Neural cell (in vitro differentiated cells): ENCODE measurements around the gene APCDD1. TPM values are rescaled to one million over a fixed set of nuclear protein-coding genes. Genes with fewer than 3 reads are reported as not detected.

ENCODE experiments used
- H2AFZ ChIP-seq: fragments of 200-600, 300-800 bp; sonication (generic), shearing (Covaris generic); 2 replicates; pipeline ENCODE4 v1.6.0; 2014; ENCODE audit warnings: low read depth, mild to moderate bottlenecking, antibody characterized with exemption, low read length, moderate library complexity
- H3F3A ChIP-seq: fragments of 200-600 bp; shearing (Covaris generic); 2 replicates; pipeline ENCODE4 v1.6.1; 2016; ENCODE audit warnings: mild to moderate bottlenecking, moderate library complexity, mixed read lengths, antibody characterized with exemption, low read length; ENCODE audit not compliant: insufficient read depth, poor library complexity, severe bottlenecking
- H3K27ac ChIP-seq: fragments of 200-600, 300-800 bp; sonication (generic), shearing (Covaris generic); 2 replicates; pipeline ENCODE4 v1.5.1; 2014; ENCODE audit warnings: mild to moderate bottlenecking, low read length, moderate library complexity
- H3K27me3 ChIP-seq: fragments of 300-800, 200-600 bp; sonication (generic), shearing (Covaris generic); 2 replicates; pipeline ENCODE4 v1.6.0; 2014; ENCODE audit warnings: mild to moderate bottlenecking, low read depth, low read length, moderate library complexity; ENCODE audit not compliant: insufficient read depth
- H3K36me3 ChIP-seq: fragments of 300-800, 200-600 bp; sonication (generic), shearing (Covaris generic); 2 replicates; pipeline ENCODE4 v1.5.1; 2014; ENCODE audit warnings: mild to moderate bottlenecking, antibody characterized with exemption, low read length, moderate library complexity; ENCODE audit not compliant: insufficient read depth
- H3K4me2 ChIP-seq: fragments of 300-800, 200-600 bp; sonication (generic), shearing (Covaris generic); 2 replicates; pipeline ENCODE4 v1.6.0; 2014; ENCODE audit warnings: mild to moderate bottlenecking, low read length
- H3K4me3 ChIP-seq: fragments of 300-800, 200-600 bp; sonication (generic), shearing (Covaris generic); 2 replicates; pipeline ENCODE4 v1.5.1; 2014; ENCODE audit warnings: mild to moderate bottlenecking, low read length, moderate library complexity
- H3K79me2 ChIP-seq: fragments of 200-600 bp; shearing (Covaris generic); replicated peaks from 2 replicates; pipeline ENCODE4 v1.6.0; 2014; ENCODE audit warnings: mild to moderate bottlenecking, low read length, moderate library complexity; ENCODE audit not compliant: insufficient read depth
- H3K9ac ChIP-seq: fragments of 300-800, 200-600 bp; sonication (generic), shearing (Covaris generic); 2 replicates; pipeline ENCODE4 v1.6.1; 2016; ENCODE audit warnings: mild to moderate bottlenecking, low read length, mixed read lengths
- H3K9me2 ChIP-seq: fragments of 200-600 bp; shearing (Covaris generic); 2 replicates; pipeline ENCODE4 v1.6.1; 2016; ENCODE audit warnings: mild to moderate bottlenecking, low read length, mixed read lengths; ENCODE audit not compliant: insufficient read depth
- H3K9me3 ChIP-seq: fragments of 200-600, 300-800 bp; sonication (generic), shearing (Covaris generic); 2 replicates; pipeline ENCODE4 v1.6.1; 2016; ENCODE audit warnings: mild to moderate bottlenecking, mixed run types, low read length, moderate library complexity, mixed read lengths
- H4K20me1 ChIP-seq: fragments of 200-600 bp; shearing (Covaris generic); 2 replicates; pipeline ENCODE4 v1.6.1; 2016; ENCODE audit warnings: mild to moderate bottlenecking, mixed run types; ENCODE audit not compliant: insufficient read depth
- EP300 ChIP-seq: fragments of 450-650 bp; conservative IDR thresholded peaks from 2 replicates; pipeline ENCODE4 v1.6.1; 2014; ENCODE audit warnings: antibody characterized with exemption, mild to moderate bottlenecking, moderate library complexity; ENCODE audit not compliant: poor library complexity, severe bottlenecking
- EZH2 ChIP-seq: fragments of 200-600, 300-800 bp; shearing (Covaris generic), sonication (generic); IDR thresholded peaks from 2 replicates; pipeline ENCODE4 v1.6.1; 2014; ENCODE audit warnings: antibody characterized with exemption, low read length, borderline replicate concordance, mild to moderate bottlenecking; ENCODE audit not compliant: insufficient read depth, poor library complexity, severe bottlenecking
- MXI1 ChIP-seq: fragments of 450-650 bp; conservative IDR thresholded peaks from 2 replicates; pipeline ENCODE4 v1.6.1; 2014; ENCODE audit warnings: antibody characterized with exemption, mild to moderate bottlenecking; ENCODE audit not compliant: poor library complexity, severe bottlenecking
- POLR2AphosphoS5 ChIP-seq: IDR thresholded peaks from 2 replicates; pipeline ENCODE4 v1.6.1; 2012
- RAD21 ChIP-seq: fragments of 450-650 bp; conservative IDR thresholded peaks from 2 replicates; pipeline ENCODE4 v1.6.1; 2014; ENCODE audit warnings: antibody characterized with exemption, mild to moderate bottlenecking, moderate library complexity
- SMC3 ChIP-seq: fragments of 450-650 bp; conservative IDR thresholded peaks from 2 replicates; pipeline ENCODE4 v1.6.1; 2014; ENCODE audit warnings: antibody characterized with exemption, mild to moderate bottlenecking, moderate library complexity; ENCODE audit not compliant: poor library complexity
- TAF1 ChIP-seq: IDR thresholded peaks from 2 replicates; pipeline ENCODE4 v1.6.1; 2012; ENCODE audit warnings: low read depth
- polyA plus RNA-seq: library from polyadenylated mRNA; depleted of rRNA; stranded (reverse); fragments of >200 nt; gene quantifications from 2 replicates; pipeline ENCODE4 v1.2.3, GENCODE V29; 2014
- TF ChIP-seq, protein P1 (sequence below): IDR thresholded peaks from 2 replicates; pipeline ENCODE4 v1.6.1; 2012; ENCODE audit warnings: borderline replicate concordance
- TF ChIP-seq, protein P2 (sequence below): fragments of 450-650 bp; IDR thresholded peaks from 2 replicates; pipeline ENCODE4 v1.5.1; 2014; ENCODE audit warnings: antibody characterized with exemption, mild to moderate bottlenecking, moderate library complexity; ENCODE audit not compliant: poor library complexity, severe bottlenecking

Gene APCDD1
- polyA plus RNA-seq, 1 donor from 2014 or later, result 0.58 TPM

DNA sequence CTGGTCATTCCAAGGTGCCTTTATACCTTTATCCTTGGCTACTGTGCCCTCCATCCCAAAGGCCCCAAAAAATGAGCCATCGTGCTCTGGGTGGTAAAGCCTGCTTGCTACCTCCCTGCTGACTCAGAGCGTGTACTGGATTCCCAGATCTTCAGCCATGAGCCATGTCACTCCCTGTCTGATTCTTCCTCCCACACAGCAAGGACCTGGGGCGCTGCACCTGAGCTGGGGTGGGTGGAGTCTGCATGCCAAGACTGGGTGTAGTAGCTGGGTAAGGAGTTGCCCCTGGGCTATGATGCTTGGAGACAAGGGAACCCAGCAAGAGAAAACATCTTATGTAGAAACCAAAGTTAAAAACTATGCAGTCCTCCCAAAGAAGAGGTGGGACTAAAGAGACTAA lies 37.2 kb upstream of the APCDD1 start:
- no peaks in the 10 kb centered on the region for H3K79me2 ChIP-seq
- no peak overlapping the region for H3K4me3 ChIP-seq
- H3K9me3 ChIP-seq, result no peaks in the 10 kb centered on the region
- no peaks in the 10 kb centered on the region for H3K9me2 ChIP-seq
- H4K20me1 ChIP-seq, result no peaks in the 10 kb centered on the region
- H3K36me3 ChIP-seq, result no peaks in the 10 kb centered on the region
- no peak overlapping the region for H3K27ac ChIP-seq
- no peak for TF ChIP-seq EP300
- TF ChIP-seq MXI1, result no peak
- TF ChIP-seq SMC3, result no peak
- TF ChIP-seq RAD21, result no peak
- TF ChIP-seq, protein P1, sequence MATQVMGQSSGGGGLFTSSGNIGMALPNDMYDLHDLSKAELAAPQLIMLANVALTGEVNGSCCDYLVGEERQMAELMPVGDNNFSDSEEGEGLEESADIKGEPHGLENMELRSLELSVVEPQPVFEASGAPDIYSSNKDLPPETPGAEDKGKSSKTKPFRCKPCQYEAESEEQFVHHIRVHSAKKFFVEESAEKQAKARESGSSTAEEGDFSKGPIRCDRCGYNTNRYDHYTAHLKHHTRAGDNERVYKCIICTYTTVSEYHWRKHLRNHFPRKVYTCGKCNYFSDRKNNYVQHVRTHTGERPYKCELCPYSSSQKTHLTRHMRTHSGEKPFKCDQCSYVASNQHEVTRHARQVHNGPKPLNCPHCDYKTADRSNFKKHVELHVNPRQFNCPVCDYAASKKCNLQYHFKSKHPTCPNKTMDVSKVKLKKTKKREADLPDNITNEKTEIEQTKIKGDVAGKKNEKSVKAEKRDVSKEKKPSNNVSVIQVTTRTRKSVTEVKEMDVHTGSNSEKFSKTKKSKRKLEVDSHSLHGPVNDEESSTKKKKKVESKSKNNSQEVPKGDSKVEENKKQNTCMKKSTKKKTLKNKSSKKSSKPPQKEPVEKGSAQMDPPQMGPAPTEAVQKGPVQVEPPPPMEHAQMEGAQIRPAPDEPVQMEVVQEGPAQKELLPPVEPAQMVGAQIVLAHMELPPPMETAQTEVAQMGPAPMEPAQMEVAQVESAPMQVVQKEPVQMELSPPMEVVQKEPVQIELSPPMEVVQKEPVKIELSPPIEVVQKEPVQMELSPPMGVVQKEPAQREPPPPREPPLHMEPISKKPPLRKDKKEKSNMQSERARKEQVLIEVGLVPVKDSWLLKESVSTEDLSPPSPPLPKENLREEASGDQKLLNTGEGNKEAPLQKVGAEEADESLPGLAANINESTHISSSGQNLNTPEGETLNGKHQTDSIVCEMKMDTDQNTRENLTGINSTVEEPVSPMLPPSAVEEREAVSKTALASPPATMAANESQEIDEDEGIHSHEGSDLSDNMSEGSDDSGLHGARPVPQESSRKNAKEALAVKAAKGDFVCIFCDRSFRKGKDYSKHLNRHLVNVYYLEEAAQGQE, result no peak
- no peak for TF ChIP-seq EZH2
- TF ChIP-seq, protein P2, sequence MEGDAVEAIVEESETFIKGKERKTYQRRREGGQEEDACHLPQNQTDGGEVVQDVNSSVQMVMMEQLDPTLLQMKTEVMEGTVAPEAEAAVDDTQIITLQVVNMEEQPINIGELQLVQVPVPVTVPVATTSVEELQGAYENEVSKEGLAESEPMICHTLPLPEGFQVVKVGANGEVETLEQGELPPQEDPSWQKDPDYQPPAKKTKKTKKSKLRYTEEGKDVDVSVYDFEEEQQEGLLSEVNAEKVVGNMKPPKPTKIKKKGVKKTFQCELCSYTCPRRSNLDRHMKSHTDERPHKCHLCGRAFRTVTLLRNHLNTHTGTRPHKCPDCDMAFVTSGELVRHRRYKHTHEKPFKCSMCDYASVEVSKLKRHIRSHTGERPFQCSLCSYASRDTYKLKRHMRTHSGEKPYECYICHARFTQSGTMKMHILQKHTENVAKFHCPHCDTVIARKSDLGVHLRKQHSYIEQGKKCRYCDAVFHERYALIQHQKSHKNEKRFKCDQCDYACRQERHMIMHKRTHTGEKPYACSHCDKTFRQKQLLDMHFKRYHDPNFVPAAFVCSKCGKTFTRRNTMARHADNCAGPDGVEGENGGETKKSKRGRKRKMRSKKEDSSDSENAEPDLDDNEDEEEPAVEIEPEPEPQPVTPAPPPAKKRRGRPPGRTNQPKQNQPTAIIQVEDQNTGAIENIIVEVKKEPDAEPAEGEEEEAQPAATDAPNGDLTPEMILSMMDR, result no peak
- TF ChIP-seq TAF1, result no peak
- TF ChIP-seq POLR2AphosphoS5, result no peak
- H2AFZ ChIP-seq, result no peak overlapping the region
- H3K27me3 ChIP-seq, result no peaks in the 10 kb centered on the region
- no peaks in the 10 kb centered on the region for H3F3A ChIP-seq
- no peak overlapping the region for H3K9ac ChIP-seq
- no peak overlapping the region for H3K4me2 ChIP-seq

DNA sequence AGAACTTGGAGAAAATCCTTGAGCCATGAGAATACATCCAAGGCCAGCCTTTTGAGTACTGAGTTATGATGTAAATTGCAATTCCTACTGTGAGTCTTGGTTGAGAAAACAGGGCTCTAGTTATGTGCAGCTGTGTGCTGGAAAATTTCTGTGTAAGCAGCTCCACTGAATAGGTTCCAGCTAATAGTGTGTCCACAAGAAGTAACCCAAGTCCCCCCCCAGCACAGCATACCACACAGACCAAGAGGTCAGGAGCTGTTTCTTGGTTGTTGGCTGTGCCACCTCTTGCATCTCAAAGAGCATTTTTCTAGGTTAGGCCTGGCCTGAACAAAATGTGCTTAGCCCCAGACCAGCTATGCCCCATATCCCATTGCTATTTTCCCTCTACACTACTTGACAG lies 36.8 kb upstream of the APCDD1 start:
- Histone ChIP-seq H3K27ac (no peak overlapping the region), H3K79me2 (no peaks in the 10 kb centered on the region), H4K20me1 (no peaks in the 10 kb centered on the region), H2AFZ (no peak overlapping the region), H3K9me2 (no peaks in the 10 kb centered on the region), H3K27me3 (no peaks in the 10 kb centered on the region), H3K9ac (no peak overlapping the region), H3K9me3 (no peaks in the 10 kb centered on the region), H3K36me3 (no peaks in the 10 kb centered on the region), H3K4me2 (no peak overlapping the region), H3F3A (no peaks in the 10 kb centered on the region), H3K4me3 (no peak overlapping the region)
- TF ChIP-seq EP300 (no peak), RAD21 (no peak)
- TF ChIP-seq, protein P2, result no peak
